ENCODE data around the gene L1CAM.

The L1CAM gene

GRCh38 chrX:153861733-153862310 is 24.2 kb downstream of the L1CAM start:
- no peak for DNase-seq

GRCh38 chrX:153861151-153861550 is 24.8 kb downstream of the L1CAM start:
- DNase-seq: no peak

GRCh38 chrX:153857348-153857903 is 28.5 kb downstream of the L1CAM start:
- DNase-seq: no peak

- DNase-seq: no peak
Observed at GRCh38 chrX:153854702-153855101, 31.3 kb downstream of the L1CAM start.

- DNase-seq: no peak
Observed at GRCh38 chrX:153853902-153854267, 32.1 kb downstream of the L1CAM start.

- DNase-seq: no peak
Observed at GRCh38 chrX:153853180-153853901, 32.6 kb downstream of the L1CAM start.

GRCh38 chrX:153851981-153852380 is 34.0 kb downstream of the L1CAM start:
- DNase-seq: no peak

- no peak for DNase-seq
Observed at GRCh38 chrX:153848325-153848724, 37.6 kb downstream of the L1CAM start.

- no peak for DNase-seq
Observed at GRCh38 chrX:153845842-153846241, 40.1 kb downstream of the L1CAM start.

GRCh38 chrX:153845195-153845594 is 40.8 kb downstream of the L1CAM start:
- DNase-seq: no peak

- no peak for DNase-seq
Observed at GRCh38 chrX:153844509-153845082, 41.4 kb downstream of the L1CAM start.

- no peak for DNase-seq
Observed at GRCh38 chrX:153836921-153837320, 49.1 kb downstream of the L1CAM start.

- DNase-seq: no peak
Observed at GRCh38 chrX:153832728-153833127, 53.2 kb downstream of the L1CAM start.

GRCh38 chrX:153831429-153832150 is 54.4 kb downstream of the L1CAM start:
- DNase-seq: no peak

GRCh38 chrX:153830640-153831428 is 55.1 kb downstream of the L1CAM start:
- DNase-seq: no peak

- no peak for DNase-seq
Observed at GRCh38 chrX:153829799-153830639, 56.0 kb downstream of the L1CAM start, which contains the start of gene PDZD4. Gene PDZD4 (minus strand): TSS chrX:153830544. CDS start chrX:153830298, 246 bp downstream.

- no peak for DNase-seq
Observed at GRCh38 chrX:153829549-153829798, 56.5 kb downstream of the L1CAM start.

- DNase-seq: no peak
Observed at GRCh38 chrX:153828723-153829548, 57.0 kb downstream of the L1CAM start.

GRCh38 chrX:153828308-153828707 is 57.7 kb downstream of the L1CAM start:
- no peak for DNase-seq

GRCh38 chrX:153827903-153828302 is 58.1 kb downstream of the L1CAM start:
- no peak for DNase-seq

GRCh38 chrX:153827016-153827415 is 59.0 kb downstream of the L1CAM start:
- DNase-seq: no peak
